NCI-H526 (cell line): ENCODE results near the gene RNF187.
A peak's percentile ranks its signal among the peaks of the same experiment; 100 is the strongest.
"Not testable (repeated sequence)": the region's sequence is repeated elsewhere in the genome, so short reads cannot be mapped to it uniquely, and the experiment has no call there.

Source experiments
- DNase-seq, 2 experiments: peaks; one replicate each; lab custom pipeline; 2025; lab: John Stamatoyannopoulos, UW

RNF187 gene

GRCh38 chr1:228459091-228459993 is 27.8 kb upstream of the RNF187 start:
- peak in 1 of 2 experiments; percentile 56 for DNase-seq

DNA sequence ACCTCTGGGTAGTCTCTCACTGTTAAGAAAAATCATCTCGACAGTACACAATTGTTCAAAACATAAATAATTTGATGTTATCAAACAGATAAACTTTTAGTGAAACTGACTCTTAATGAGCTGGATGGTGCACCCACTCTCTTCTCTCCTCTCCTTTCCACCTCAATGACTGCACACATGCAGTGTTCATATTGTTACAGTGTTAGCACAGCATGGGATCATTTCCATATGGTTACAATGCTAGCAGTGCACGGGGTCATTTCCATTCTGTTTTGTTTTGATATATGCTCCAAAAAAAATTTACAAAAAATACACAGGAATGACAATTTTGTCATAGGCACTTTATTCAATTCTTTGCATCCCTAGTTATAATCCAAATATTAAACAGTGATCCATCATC is 26.4 kb upstream of the RNF187 start:
- peak in 1 of 2 experiments; percentile 26 for DNase-seq

DNA sequence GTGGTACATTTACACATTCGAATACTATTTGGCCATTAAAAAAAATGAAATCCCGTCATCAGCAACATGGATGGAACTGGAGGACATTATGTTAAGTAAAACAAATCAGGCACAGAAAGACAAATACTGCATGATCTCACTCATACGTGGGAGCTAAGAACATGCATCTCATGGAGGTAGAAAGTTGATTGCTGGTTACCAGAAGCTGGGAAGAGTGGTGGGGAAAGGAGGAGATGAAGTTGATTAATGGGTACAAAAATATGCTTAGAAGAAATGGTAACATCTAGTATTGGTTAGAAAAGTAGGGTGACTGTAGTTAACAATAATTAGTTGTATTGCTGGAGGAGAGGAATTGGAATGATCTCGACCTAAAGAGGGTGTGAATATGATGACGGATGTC is 24.6 kb upstream of the RNF187 start:
- no peak for DNase-seq

GRCh38 chr1:228463009-228463558 is 24.1 kb upstream of the RNF187 start:
- no peak for DNase-seq

GRCh38 chr1:228463559-228464455 is 23.4 kb upstream of the RNF187 start:
- peak in 1 of 2 experiments; percentile 38 for DNase-seq

GRCh38 chr1:228464487-228464983 is 22.6 kb upstream of the RNF187 start:
- no peak for DNase-seq

- DNase-seq = no peak
Measured at GRCh38 chr1:228465141-228465540, 22.0 kb upstream of the RNF187 start.

GRCh38 chr1:228465571-228466146 is 21.5 kb upstream of the RNF187 start:
- no peak for DNase-seq

DNA sequence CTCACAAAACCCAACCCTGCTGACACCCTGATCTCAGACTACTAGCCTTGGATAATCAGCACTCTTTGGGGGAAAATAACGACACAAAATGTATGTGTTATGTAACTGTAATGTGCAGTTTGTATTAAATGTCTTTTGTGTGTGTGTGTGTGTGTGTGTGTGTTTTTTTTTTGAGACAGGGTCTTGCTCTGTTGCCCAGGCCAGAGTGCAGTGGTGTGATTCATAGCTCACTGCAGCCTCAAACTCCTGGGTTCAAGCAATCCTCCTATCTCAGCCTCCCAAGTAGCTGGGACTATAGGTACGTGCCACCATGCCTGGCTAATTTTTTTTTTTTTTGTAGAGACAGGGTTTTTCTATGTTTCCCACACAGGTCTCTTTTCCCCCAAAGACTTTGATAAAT is 19.0 kb upstream of the RNF187 start:
- DNase-seq = not testable (repeated sequence)

GRCh38 chr1:228469413-228470162 is 17.6 kb upstream of the RNF187 start:
- no peak for DNase-seq

DNA sequence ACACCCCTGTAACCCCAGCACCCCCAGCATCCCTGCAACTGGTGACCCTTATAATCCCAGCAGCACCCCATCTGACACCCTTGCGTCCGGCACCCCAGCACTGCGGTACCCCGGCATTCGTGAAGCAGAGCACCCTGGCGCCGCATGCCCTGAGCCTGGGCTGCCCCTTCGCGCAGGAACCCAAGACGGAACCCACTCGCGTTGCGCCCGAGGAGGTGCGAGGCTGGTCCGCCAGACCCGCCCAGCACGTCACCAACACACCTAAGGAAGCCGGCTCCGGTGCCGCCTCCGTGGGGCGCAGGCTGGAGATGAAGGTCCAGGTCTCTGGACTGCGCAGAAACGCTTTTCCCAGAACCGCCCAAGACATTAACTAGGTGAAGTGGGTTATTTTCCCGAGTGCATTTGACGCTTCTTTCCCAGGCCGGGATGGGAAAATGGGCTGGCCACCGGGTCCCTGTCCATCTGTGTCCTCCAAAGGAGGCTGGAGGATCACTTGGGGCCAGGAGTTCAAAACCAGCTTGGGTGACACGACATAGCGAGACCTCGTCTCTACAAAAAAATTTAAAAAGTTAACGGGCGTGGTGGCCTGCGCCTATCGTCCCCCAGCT is 15.9 kb upstream of the RNF187 start:
- DNase-seq = no peak

GRCh38 chr1:228471762-228472398 is 15.3 kb upstream of the RNF187 start:
- peak in 1 of 2 experiments; percentile 53 for DNase-seq

DNA sequence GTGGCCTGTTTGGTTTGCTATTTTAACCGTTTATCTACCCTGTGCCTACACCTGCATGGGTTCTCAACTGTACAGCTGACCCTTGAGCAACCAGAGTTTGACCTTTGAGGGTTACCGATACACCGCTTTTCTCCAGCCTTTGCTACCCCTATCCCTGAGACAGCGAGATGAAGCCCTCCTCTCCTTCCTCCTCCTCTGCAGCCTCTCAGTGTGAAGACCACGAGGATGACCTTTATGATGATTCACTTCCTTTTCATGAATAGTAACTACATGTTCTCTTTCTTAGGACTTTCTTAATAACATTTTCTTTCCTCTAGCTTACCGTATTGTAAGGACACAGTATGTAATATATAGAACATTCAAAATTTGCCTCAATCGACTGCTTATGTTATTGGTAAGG is 14.5 kb upstream of the RNF187 start:
- DNase-seq = no peak

DNA sequence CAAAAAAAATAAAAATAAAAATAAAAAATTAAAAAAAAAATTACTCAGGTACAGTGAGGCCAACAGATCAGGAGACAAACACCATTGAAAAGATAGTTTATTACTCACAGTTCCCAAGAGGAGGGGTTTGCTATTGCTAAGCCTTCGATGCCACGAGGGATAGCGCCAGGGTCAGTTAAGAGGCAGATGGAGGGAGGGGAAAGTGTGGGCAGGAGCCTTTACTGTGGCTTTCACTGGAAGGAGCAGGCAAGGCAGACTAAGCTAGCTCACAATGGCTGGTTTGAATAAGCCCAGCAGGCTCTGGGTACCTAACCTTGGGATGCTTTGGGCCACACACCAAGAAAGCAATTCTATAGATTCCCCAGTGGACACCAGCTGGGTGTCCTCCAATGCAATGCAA is 12.7 kb upstream of the RNF187 start:
- DNase-seq = no peak

GRCh38 chr1:228475812-228476211 is 11.4 kb upstream of the RNF187 start:
- no peak for DNase-seq

DNA sequence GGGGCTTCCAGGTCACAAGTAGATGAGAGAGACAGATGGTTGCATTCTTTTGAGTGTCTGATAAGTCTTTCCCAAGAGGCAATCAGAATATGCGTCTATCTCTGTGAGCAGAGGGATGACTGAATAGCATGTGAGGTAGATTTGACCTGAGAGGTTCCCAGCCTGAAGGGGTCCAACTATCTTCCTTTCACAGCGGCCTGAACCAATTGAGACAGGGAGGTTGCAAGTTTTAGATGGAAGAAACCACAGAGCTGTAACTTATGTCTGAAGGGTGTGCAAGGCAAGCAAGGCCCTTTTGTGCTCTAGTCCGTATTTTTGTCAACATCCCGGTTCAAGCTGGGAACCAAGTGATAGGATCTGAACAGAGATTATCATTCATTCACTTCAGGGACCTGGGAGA is 9.9 kb upstream of the RNF187 start:
- DNase-seq = no peak

DNA sequence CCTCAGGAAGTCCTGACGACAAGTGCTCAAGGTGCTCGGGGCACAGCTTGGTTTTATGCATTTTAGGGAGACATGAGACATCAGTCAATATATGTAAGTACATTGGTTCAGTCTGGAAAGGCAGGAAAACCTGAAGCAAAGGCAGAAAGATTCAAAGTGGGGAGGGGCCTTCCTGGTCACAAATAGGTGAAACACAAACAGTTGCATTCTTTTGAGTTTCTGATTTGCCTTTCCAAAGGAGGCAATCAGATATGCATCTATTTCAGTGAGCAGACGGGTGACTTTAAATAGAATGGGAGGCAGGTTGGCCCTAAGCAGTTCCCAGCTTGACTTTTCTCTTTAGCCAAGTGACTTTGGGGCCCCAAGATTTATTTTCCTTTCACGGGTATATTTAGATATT is 8.9 kb upstream of the RNF187 start:
- DNase-seq = no peak

DNA sequence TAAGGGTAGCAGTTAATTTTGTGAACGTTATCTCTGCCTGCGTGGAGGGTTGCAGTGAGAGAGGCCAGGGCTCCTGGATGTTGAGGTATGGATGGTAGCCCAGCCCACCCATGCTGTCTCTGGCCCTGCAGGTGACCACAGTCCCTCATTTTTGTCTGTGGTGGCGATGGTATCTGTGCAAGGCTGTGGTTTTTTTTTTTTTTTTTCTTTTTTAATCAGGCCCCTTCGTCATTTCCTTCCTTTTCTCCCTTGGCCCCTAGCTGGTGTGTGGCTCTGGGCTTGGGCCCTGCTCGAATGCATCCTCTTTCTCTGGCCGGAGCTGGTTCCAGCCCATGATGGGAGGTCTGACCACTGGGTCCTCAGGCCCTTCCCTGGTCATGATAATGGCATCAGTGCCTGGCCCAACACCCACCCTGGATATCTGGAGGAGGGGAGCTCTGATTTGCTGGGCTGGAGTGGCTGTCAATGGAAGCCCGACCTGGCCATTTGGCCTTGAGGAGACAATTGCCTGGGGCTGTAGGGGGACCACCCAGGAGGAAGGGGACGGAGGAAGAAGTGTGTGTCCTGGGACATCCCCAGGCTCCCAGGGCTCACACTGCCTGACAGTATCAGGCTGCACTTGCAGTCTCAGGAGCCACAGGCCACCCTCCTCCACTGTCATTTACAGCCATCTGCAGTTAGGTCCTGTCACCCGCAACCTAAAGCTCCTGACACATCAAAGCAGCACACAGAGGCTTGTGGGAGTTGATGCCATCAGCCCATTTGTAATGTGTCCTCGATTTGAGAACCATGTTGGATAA is 8.1 kb upstream of the RNF187 start:
- DNase-seq = no peak

DNA sequence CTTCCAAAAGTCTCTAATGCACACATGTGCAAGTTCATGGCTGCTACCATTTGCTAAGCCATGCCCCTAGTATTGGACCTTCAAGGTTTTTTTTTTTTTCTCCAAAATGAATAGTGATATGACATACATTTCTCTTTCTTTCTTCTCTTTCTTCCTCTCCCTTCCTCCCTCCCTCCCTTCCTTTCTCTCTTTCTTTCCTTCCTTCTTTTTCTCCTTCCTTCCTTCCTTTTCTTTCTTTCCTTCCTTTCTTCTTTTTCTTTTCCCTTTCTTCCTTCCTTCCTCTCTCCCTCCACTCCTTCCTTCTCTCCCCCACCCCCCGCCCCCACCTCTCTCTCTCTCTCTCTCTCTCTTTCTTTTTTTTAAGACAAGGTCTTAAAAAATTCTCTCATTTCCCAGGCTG is 3.4 kb upstream of the RNF187 start:
- no peak for DNase-seq
